Smooth muscle cell (in vitro differentiated cells): Measurements from ENCODE around the gene MAPKAPK5. TPM values are rescaled to one million over a fixed set of nuclear protein-coding genes. Genes with fewer than 3 reads are reported as not detected.

Experiments
- DNase-seq: peaks from one replicate; lab custom pipeline; 2025; ENCODE audit not compliant: unreplicated experiment; lab: John Stamatoyannopoulos, UW
- H2AFZ ChIP-seq: fragments of 200-600 bp; sonication (generic); 2 replicates; pipeline ENCODE4 v1.6.0; 2016; ENCODE audit warnings: antibody characterized with exemption, low read depth, mild to moderate bottlenecking
- H3F3A ChIP-seq: fragments of 200-600 bp; sonication (generic); 2 replicates; pipeline ENCODE4 v1.6.0; 2017; ENCODE audit warnings: antibody characterized with exemption, low read depth
- H3K27ac ChIP-seq: fragments of 200-600 bp; sonication (generic); 2 replicates; pipeline ENCODE4 v1.5.1; 2016; ENCODE audit warnings: low read depth, mild to moderate bottlenecking
- H3K27me3 ChIP-seq: fragments of 200-600 bp; sonication (generic); 2 replicates; pipeline ENCODE4 v1.6.1; 2016; ENCODE audit warnings: low read depth, mild to moderate bottlenecking
- H3K36me3 ChIP-seq: fragments of 200-600 bp; sonication (generic); 2 replicates; pipeline ENCODE4 v1.5.1; 2016; ENCODE audit warnings: low read depth
- H3K4me1 ChIP-seq: fragments of 200-600 bp; sonication (generic); 2 replicates; pipeline ENCODE4 v1.5.1; 2016; ENCODE audit warnings: low read depth
- H3K4me2 ChIP-seq: fragments of 200-600 bp; sonication (generic); 2 replicates; pipeline ENCODE4 v1.6.0; 2016; ENCODE audit warnings: mild to moderate bottlenecking
- H3K4me3 ChIP-seq: fragments of 200-600 bp; sonication (generic); 2 replicates; pipeline ENCODE4 v1.5.1; 2016; ENCODE audit warnings: mild to moderate bottlenecking
- H3K79me2 ChIP-seq: fragments of 200-600 bp; sonication (generic); 2 replicates; pipeline ENCODE4 v1.6.0; 2016; ENCODE audit warnings: low read depth, mild to moderate bottlenecking
- H3K9ac ChIP-seq: fragments of 200-600 bp; sonication (generic); 2 replicates; pipeline ENCODE4 v1.6.0; 2016; ENCODE audit warnings: low read depth
- H3K9me3 ChIP-seq: fragments of 200-600 bp; sonication (generic); replicated peaks from 2 replicates; pipeline ENCODE4 v1.5.1; 2016; ENCODE audit warnings: low read depth
- H4K20me1 ChIP-seq: fragments of 200-600 bp; sonication (generic); 2 replicates; pipeline ENCODE4 v1.6.0; 2016; ENCODE audit warnings: low read depth
- WGBS: methylation state at CpG from one replicate; pipeline ENCODE4 v1.1.7; 2016; ENCODE audit warnings: low lambda C conversion rate; 5-methylcytosine and 5-hydroxymethylcytosine counted together
- polyA plus RNA-seq: library from polyadenylated mRNA; unstranded; fragments of >200 nt; fragmentation: Nextera tagmentation; extraction: Ambion mirVana; gene quantifications from 2 replicates; pipeline ENCODE4 v1.2.1, GENCODE V29; 2016
- total RNA-seq: library from RNA; depleted of rRNA; stranded (reverse); fragments of >200 nt; gene quantifications from 2 replicates; pipeline ENCODE4 v1.2.3, GENCODE V29; 2014
- TF ChIP-seq, protein P1 (sequence below): fragments of 200-600 bp; sonication (generic); IDR thresholded peaks from 2 replicates; pipeline ENCODE4 v1.5.1; 2017; ENCODE audit warnings: borderline replicate concordance, mild to moderate bottlenecking, antibody characterized with exemption; ENCODE audit not compliant: insufficient read depth, poor library complexity, severe bottlenecking

MAPKAPK5 gene
- total and polyA plus RNA-seq, 2 experiments from 2014 or later: 29.8 to 46.1 TPM

DNA sequence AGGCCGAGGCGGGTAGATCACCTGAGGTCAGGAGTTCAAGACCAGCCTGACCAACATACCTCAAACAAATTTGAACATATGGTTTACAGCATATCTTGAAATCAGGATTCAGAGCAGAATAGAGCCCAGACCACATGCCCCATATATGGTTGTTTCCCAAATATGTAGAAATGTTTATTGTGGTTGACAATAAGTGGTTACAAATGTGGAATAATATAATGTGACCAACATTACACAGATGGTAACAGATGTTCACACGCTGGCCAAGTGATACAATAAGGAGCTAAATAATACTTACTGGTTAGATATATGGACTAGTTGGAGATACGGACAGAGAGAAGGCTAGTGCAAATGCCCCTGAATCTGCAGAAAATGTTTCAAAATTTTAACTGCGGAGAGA, 85.3 kb downstream of the MAPKAPK5 start:
- Histone ChIP-seq H3K4me3 (no peak overlapping the region), H3K79me2 (no peaks in the 10 kb centered on the region), H2AFZ (no peak overlapping the region), H3K27ac (no peak overlapping the region), H3K4me2 (no peak overlapping the region), H3F3A (no peaks in the 10 kb centered on the region), H4K20me1 (no peaks in the 10 kb centered on the region), H3K9me3 (no peaks in the 10 kb centered on the region), H3K9ac (no peak overlapping the region), H3K36me3 (no peaks in the 10 kb centered on the region), H3K27me3 (no peaks in the 10 kb centered on the region), H3K4me1 (no peaks in the 10 kb centered on the region)
- no peak for DNase-seq
- TF ChIP-seq, protein P1, sequence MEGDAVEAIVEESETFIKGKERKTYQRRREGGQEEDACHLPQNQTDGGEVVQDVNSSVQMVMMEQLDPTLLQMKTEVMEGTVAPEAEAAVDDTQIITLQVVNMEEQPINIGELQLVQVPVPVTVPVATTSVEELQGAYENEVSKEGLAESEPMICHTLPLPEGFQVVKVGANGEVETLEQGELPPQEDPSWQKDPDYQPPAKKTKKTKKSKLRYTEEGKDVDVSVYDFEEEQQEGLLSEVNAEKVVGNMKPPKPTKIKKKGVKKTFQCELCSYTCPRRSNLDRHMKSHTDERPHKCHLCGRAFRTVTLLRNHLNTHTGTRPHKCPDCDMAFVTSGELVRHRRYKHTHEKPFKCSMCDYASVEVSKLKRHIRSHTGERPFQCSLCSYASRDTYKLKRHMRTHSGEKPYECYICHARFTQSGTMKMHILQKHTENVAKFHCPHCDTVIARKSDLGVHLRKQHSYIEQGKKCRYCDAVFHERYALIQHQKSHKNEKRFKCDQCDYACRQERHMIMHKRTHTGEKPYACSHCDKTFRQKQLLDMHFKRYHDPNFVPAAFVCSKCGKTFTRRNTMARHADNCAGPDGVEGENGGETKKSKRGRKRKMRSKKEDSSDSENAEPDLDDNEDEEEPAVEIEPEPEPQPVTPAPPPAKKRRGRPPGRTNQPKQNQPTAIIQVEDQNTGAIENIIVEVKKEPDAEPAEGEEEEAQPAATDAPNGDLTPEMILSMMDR: no peak
- WGBS: 98% methylated on average over 5 of the region's 5 CpGs

DNA sequence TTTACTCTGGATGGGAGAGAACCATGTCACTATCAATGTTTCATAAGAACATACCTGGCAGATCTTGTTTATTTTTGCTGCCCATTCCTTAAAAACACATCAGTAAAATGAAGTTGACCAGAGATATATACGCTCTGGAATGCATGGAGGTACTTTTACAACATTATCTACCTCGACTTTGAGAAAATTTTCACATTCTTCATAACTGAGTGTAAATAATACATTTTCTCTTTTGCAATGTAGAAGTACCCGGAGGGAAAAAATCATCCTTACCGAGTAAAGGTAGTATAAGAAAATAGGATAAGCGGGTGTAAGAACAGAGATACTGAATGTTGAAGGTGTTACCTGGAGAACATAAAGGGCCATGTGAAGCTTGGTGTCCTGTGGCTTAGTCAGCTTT, 90.2 kb downstream of the MAPKAPK5 start:
- Histone ChIP-seq H3K9me3 (no peaks in the 10 kb centered on the region), H3F3A (no peaks in the 10 kb centered on the region), H2AFZ (no peak overlapping the region), H3K4me2 (no peak overlapping the region), H3K4me3 (no peak overlapping the region), H3K9ac (no peak overlapping the region), H3K27me3 (no peaks in the 10 kb centered on the region), H3K36me3 (no peaks in the 10 kb centered on the region), H3K79me2 (no peaks in the 10 kb centered on the region), H4K20me1 (no peaks in the 10 kb centered on the region), H3K27ac (no peak overlapping the region), H3K4me1 (no peaks in the 10 kb centered on the region)
- 96% methylated on average over 5 of the region's 5 CpGs for WGBS
- TF ChIP-seq, protein P1: no peak
- no peak for DNase-seq

DNA sequence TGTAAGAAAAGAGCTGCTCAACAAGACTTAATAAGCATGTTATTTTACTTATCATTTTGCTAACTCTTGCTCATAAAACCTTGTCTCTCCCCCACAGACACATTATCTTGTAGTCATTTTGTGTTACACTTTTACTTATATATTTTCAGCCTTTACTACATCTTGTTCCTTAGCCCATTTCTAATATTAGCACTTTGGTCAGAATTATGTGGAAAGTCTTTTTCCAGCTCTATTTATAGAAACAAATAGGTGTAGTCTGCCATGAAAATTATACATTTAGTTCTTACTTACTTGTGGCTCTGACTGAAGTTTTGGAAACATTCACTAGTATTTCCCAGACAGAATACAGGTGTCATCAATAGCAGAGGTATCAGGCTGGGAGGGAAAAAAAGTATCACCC, 94.8 kb downstream of the MAPKAPK5 start:
- H3K4me1 ChIP-seq: no peaks in the 10 kb centered on the region
- H3K4me2 ChIP-seq: no peak overlapping the region
- H3K79me2 ChIP-seq: no peaks in the 10 kb centered on the region
- H3F3A ChIP-seq: no peaks in the 10 kb centered on the region
- H3K27me3 ChIP-seq: no peaks in the 10 kb centered on the region
- no peak overlapping the region for H3K9ac ChIP-seq
- H3K9me3 ChIP-seq: no peaks in the 10 kb centered on the region
- H3K4me3 ChIP-seq: no peak overlapping the region
- no peak for DNase-seq
- H3K27ac ChIP-seq: no peak overlapping the region
- TF ChIP-seq, protein P1: no peak
- H3K36me3 ChIP-seq: no peaks in the 10 kb centered on the region
- H2AFZ ChIP-seq: no peak overlapping the region
- no peaks in the 10 kb centered on the region for H4K20me1 ChIP-seq

DNA sequence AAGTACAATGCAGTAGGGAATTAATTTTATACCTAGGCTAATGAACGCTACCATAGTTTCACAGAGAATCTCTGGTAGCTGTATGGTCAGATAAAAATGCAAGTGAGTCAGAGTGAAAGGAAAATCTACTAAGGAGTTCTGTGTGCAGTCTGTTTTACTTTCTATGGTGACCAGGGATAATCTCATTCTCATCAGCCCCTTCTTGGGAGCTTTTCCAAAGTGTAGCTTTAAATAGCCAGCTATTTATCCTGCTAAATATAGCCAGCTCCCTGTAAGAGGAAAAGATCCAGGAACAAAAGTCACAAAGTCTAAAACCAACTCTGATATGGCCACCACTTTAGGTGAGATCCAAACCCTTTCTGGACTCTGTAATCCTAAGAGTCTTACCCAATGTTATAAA, 95.4 kb downstream of the MAPKAPK5 start:
- H3K79me2 ChIP-seq: no peaks in the 10 kb centered on the region
- no peaks in the 10 kb centered on the region for H3K27me3 ChIP-seq
- TF ChIP-seq, protein P1: no peak
- 38% methylated on average over 1 of the region's 1 CpG for WGBS
- H3K9ac ChIP-seq: no peak overlapping the region
- no peak overlapping the region for H2AFZ ChIP-seq
- H4K20me1 ChIP-seq: no peaks in the 10 kb centered on the region
- no peaks in the 10 kb centered on the region for H3K36me3 ChIP-seq
- H3K9me3 ChIP-seq: no peaks in the 10 kb centered on the region
- DNase-seq: no peak
- no peaks in the 10 kb centered on the region for H3K4me1 ChIP-seq
- no peak overlapping the region for H3K27ac ChIP-seq
- no peak overlapping the region for H3K4me3 ChIP-seq
- H3K4me2 ChIP-seq: no peak overlapping the region
- no peaks in the 10 kb centered on the region for H3F3A ChIP-seq
